ENCODE data around the gene ADGRL1.

The ADGRL1 gene

DNA sequence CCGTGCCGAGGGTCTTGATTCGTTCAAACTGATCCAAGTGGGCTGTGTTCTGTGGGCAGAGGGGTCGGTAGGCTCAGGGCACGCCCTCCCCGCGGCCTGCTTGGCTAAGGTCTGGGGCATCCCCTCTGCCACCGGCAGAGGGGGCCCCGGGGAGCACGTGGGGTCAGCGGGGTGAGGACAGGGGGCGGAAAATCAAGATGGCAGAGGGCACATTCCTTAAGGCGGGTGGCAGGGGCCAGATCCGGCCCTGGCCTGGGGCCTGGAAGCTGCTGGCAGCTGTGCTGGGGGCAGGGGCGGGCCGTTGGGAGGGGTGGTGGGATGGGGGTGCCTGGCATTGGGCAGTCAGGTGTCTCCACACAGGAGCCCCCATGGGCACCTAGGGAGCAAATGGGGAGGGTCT, 99.1 kb downstream of the ADGRL1 start:
- no peak overlapping the region for H3K9ac ChIP-seq (ENCODE audit: insufficient read length, low read depth)
- H3K36me3 ChIP-seq (ENCODE audit: insufficient read depth, insufficient read length, low read length), result peaks cover 32% of the 10 kb centered on the region

GRCh38 chr19:14105680-14106079, 100.3 kb downstream of the ADGRL1 start:
- H3K4me3 ChIP-seq (ENCODE audit: insufficient read length, low read depth), result no peak overlapping the region
- no peak overlapping the region for H3K9ac ChIP-seq (ENCODE audit: insufficient read length, low read depth)
- no peaks in the 10 kb centered on the region for H3K27me3 ChIP-seq (ENCODE audit: insufficient read depth, insufficient read length)
- H3K9me3 ChIP-seq (ENCODE audit: insufficient read depth, low read length), result no peaks in the 10 kb centered on the region
- peaks cover 36% of the 10 kb centered on the region for H3K36me3 ChIP-seq (ENCODE audit: insufficient read depth, insufficient read length, low read length)
- DNase-seq (ENCODE audit: low read depth, low spot score), result no peak
- H3K4me1 ChIP-seq (ENCODE audit: insufficient read depth, insufficient read length), result peaks cover 4% of the 10 kb centered on the region
- TF ChIP-seq YY1 (IDR thresholded peaks at IDR 0.05; ENCODE audit: insufficient read depth, insufficient read length), result no peak
- no peak for TF ChIP-seq ZNF274 (IDR thresholded peaks at IDR 0.05; ENCODE audit: low read depth, low read length)

More for the DNA sequence above, 99.1 kb downstream of the ADGRL1 start:
- no peak for TF ChIP-seq SUZ12 (IDR thresholded peaks at IDR 0.05; ENCODE audit: extremely low read depth, insufficient read depth, insufficient read length)
- TF ChIP-seq YY1 (IDR thresholded peaks at IDR 0.05; ENCODE audit: insufficient read depth, insufficient read length), result no peak
- TF ChIP-seq ZNF274 (IDR thresholded peaks at IDR 0.05; ENCODE audit: low read depth, low read length), result no peak
- no peaks in the 10 kb centered on the region for H3K9me3 ChIP-seq (ENCODE audit: insufficient read depth, low read length)
- H3K4me1 ChIP-seq (ENCODE audit: insufficient read depth, insufficient read length), result peaks cover 6% of the 10 kb centered on the region
- no peaks in the 10 kb centered on the region for H3K27me3 ChIP-seq (ENCODE audit: insufficient read depth, insufficient read length)
- no peak overlapping the region for H3K4me3 ChIP-seq (ENCODE audit: insufficient read length, low read depth)
- no peak for DNase-seq (ENCODE audit: low read depth, low spot score)

GRCh38 chr19:14103310-14103709, 102.7 kb downstream of the ADGRL1 start:
- no peak for TF ChIP-seq ZNF274 (IDR thresholded peaks at IDR 0.05; ENCODE audit: low read depth, low read length)
- TF ChIP-seq SUZ12 (IDR thresholded peaks at IDR 0.05; ENCODE audit: extremely low read depth, insufficient read depth, insufficient read length), result no peak
- no peak for TF ChIP-seq YY1 (IDR thresholded peaks at IDR 0.05; ENCODE audit: insufficient read depth, insufficient read length)
- DNase-seq (ENCODE audit: low read depth, low spot score), result no peak
- Histone ChIP-seq H3K9ac (ENCODE audit: insufficient read length, low read depth) (no peak overlapping the region), H3K27me3 (ENCODE audit: insufficient read depth, insufficient read length) (no peaks in the 10 kb centered on the region), H3K36me3 (ENCODE audit: insufficient read depth, insufficient read length, low read length) (peaks cover 44% of the 10 kb centered on the region), H3K9me3 (ENCODE audit: insufficient read depth, low read length) (no peaks in the 10 kb centered on the region), H3K4me3 (ENCODE audit: insufficient read length, low read depth) (no peak overlapping the region), H3K4me1 (ENCODE audit: insufficient read depth, insufficient read length) (peaks cover 2% of the 10 kb centered on the region)

DNA sequence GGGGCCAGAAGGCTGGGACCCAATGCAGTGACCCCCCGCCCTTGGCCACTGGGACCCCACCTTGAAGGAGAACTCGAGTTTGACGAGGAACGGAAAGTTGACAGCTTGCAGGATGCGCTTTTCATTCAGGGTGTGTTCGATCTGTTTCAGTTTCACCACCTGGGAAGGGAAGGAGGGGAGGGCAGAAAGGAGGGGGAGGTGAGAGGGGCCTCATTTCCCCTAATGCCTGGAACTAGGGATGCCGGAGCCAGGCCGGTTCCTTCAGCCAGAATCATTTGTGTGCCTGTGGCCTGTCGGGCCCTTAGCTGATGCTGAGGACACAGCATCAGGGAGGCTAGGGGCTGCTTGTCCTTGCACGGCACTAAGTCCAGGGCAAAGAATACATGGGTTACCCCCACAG, 103.2 kb downstream of the ADGRL1 start:
- Histone ChIP-seq H3K27me3 (ENCODE audit: insufficient read depth, insufficient read length) (no peaks in the 10 kb centered on the region), H3K4me1 (ENCODE audit: insufficient read depth, insufficient read length) (peaks cover 2% of the 10 kb centered on the region), H3K36me3 (ENCODE audit: insufficient read depth, insufficient read length, low read length) (peaks cover 45% of the 10 kb centered on the region), H3K9ac (ENCODE audit: insufficient read length, low read depth) (peak overlapping the region; percentile 8), H3K4me3 (ENCODE audit: insufficient read length, low read depth) (no peak overlapping the region), H3K9me3 (ENCODE audit: insufficient read depth, low read length) (no peaks in the 10 kb centered on the region)
- no peak for DNase-seq (ENCODE audit: low read depth, low spot score)
- TF ChIP-seq YY1 (IDR thresholded peaks at IDR 0.05; ENCODE audit: insufficient read depth, insufficient read length) (no peak), SUZ12 (IDR thresholded peaks at IDR 0.05; ENCODE audit: extremely low read depth, insufficient read depth, insufficient read length) (no peak), ZNF274 (IDR thresholded peaks at IDR 0.05; ENCODE audit: low read depth, low read length) (no peak)

DNA sequence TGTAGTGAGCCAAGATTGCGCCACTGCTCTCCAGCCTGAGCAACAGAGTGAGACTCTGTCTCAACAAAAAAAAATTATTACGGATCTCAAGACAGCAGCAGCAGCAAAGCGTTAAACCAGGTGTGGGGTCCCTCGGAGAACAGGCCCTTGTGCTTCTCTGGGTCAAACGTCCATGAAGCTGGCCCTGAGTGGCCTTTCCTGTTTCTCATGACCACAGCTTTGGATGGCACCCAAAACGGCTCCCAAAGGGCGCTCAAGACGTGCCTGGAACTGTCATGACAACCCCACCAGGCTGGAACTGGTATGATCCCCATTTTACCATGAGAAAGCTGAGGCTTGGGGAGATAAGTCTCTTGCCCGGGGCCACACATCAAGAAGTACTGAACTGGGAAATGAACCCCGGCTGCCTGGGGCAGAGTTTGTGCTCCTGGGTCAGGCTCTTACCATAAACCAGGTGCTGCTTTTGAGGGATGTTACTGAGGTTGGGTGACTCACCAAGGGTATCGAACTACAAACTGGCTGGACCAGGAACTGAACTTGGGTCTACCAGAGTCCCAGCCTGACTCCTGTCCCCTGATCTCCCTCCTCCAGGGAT, 103.8 kb downstream of the ADGRL1 start:
- Histone ChIP-seq H3K4me3 (ENCODE audit: insufficient read length, low read depth) (no peak overlapping the region), H3K27me3 (ENCODE audit: insufficient read depth, insufficient read length) (no peaks in the 10 kb centered on the region), H3K4me1 (ENCODE audit: insufficient read depth, insufficient read length) (peaks cover 2% of the 10 kb centered on the region), H3K9me3 (ENCODE audit: insufficient read depth, low read length) (no peaks in the 10 kb centered on the region), H3K9ac (ENCODE audit: insufficient read length, low read depth) (peak overlapping the region; percentile 8), H3K36me3 (ENCODE audit: insufficient read depth, insufficient read length, low read length) (peaks cover 48% of the 10 kb centered on the region)
- no peak for DNase-seq (ENCODE audit: low read depth, low spot score)
- TF ChIP-seq ZNF274 (IDR thresholded peaks at IDR 0.05; ENCODE audit: low read depth, low read length), result no peak
- no peak for TF ChIP-seq SUZ12 (IDR thresholded peaks at IDR 0.05; ENCODE audit: extremely low read depth, insufficient read depth, insufficient read length)
- no peak for TF ChIP-seq YY1 (IDR thresholded peaks at IDR 0.05; ENCODE audit: insufficient read depth, insufficient read length)

DNA sequence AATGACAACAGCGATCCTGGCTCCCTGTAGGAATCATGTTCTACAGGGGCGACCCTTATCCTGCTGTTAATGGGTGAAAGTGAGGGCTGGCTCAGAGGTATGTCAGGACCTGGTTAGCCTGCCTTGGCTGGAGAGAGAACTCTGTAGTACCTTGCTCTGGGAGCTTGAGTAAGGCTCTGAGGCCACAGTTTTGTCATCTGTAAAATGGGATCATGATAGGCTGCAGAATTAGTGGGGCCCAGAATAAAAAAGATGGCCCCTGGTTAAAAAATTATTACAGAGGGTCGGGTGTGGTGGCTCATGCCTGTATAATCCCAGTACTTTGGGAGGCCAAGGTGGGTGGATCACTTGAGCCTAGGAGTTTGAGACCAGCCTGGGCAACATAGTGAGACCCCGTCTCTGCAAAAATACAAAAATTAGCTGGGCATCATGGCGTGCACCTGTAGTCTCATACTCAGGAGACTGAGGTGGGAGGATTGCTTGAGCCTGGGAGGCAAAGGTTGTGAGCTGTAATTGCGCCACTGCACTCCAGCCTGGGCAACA, 104.9 kb downstream of the ADGRL1 start:
- H3K27me3 ChIP-seq (ENCODE audit: insufficient read depth, insufficient read length), result no peaks in the 10 kb centered on the region
- H3K9me3 ChIP-seq (ENCODE audit: insufficient read depth, low read length), result no peaks in the 10 kb centered on the region
- peaks cover 2% of the 10 kb centered on the region for H3K4me1 ChIP-seq (ENCODE audit: insufficient read depth, insufficient read length)
- DNase-seq (ENCODE audit: low read depth, low spot score), result no peak
- H3K4me3 ChIP-seq (ENCODE audit: insufficient read length, low read depth), result no peak overlapping the region
- peaks cover 57% of the 10 kb centered on the region for H3K36me3 ChIP-seq (ENCODE audit: insufficient read depth, insufficient read length, low read length)
- no peak overlapping the region for H3K9ac ChIP-seq (ENCODE audit: insufficient read length, low read depth)
- TF ChIP-seq SUZ12 (IDR thresholded peaks at IDR 0.05; ENCODE audit: extremely low read depth, insufficient read depth, insufficient read length) (no peak), YY1 (IDR thresholded peaks at IDR 0.05; ENCODE audit: insufficient read depth, insufficient read length) (no peak), ZNF274 (IDR thresholded peaks at IDR 0.05; ENCODE audit: low read depth, low read length) (no peak)

All from NT2/D1 (cell line).